MG63 (cell line): Measurements from ENCODE around the gene CD209. TPM values are rescaled to one million over a fixed set of nuclear protein-coding genes. Genes with fewer than 3 reads are reported as not detected.
"Not testable (repeated sequence)": the region's sequence is repeated elsewhere in the genome, so short reads cannot be mapped to it uniquely, and the experiment has no call there.

ENCODE experiments used
- DNase-seq: peaks from one replicate; pipeline ENCODE4 v3.0.0-alpha.2; 2020
- H3K27me3 ChIP-seq: fragments of 250-450 bp; sonication (Bioruptor Pico); 2 replicates; pipeline ENCODE4 v1.5.1; 2020; ENCODE audit warnings: mild to moderate bottlenecking, moderate library complexity
- H3K36me3 ChIP-seq: fragments of 250-450 bp; sonication (Bioruptor Pico); 2 replicates; pipeline ENCODE4 v1.5.1; 2020; ENCODE audit warnings: mild to moderate bottlenecking, moderate library complexity
- H3K4me3 ChIP-seq: fragments of 250-450 bp; sonication (Bioruptor Pico); 2 replicates; pipeline ENCODE4 v1.5.1; 2020; ENCODE audit warnings: mild to moderate bottlenecking, moderate library complexity
- H3K9me3 ChIP-seq: fragments of 250-450 bp; sonication (Bioruptor Pico); 2 replicates; pipeline ENCODE4 v1.5.1; 2020; ENCODE audit warnings: mild to moderate bottlenecking, moderate library complexity
- total RNA-seq: library from RNA; depleted of rRNA; stranded (reverse); fragments of >200 nt; shearing (Covaris generic); gene quantifications from 2 replicates; pipeline ENCODE4 v1.2.3, GENCODE V29; 2014; ENCODE audit warnings: low replicate concordance; rRNA removed

CD209 gene
- total RNA-seq, result not detected in 2 replicates

- Histone ChIP-seq H3K4me3 (no peak within 1 kb of the TSS), H3K36me3 (no peaks in the 10 kb centered on the region), H3K9me3 (no peaks in the 10 kb centered on the region), H3K27me3 (peaks cover 44% of the 10 kb centered on the region)
- DNase-seq, result no peak
These were observed at the start of gene CD209 for GRCh38 chr19:7746903-7747884. Gene CD209 (minus strand): TSS chr19:7747534. CDS start chr19:7747511, 23 bp downstream.

- H3K36me3 ChIP-seq, result no peaks in the 10 kb centered on the region
- DNase-seq, result no peak
- peaks cover 61% of the 10 kb centered on the region for H3K27me3 ChIP-seq
- no peak overlapping the region for H3K4me3 ChIP-seq
- H3K9me3 ChIP-seq, result peaks cover 16% of the 10 kb centered on the region
These were observed 48.3 kb upstream of the CD209 start for GRCh38 chr19:7795555-7796161.

- Histone ChIP-seq H3K36me3 (no peaks in the 10 kb centered on the region), H3K4me3 (no peak overlapping the region), H3K9me3 (peaks cover 12% of the 10 kb centered on the region; the same call in 1 of the 2 replicates), H3K27me3 (peaks cover 60% of the 10 kb centered on the region)
- no peak for DNase-seq
These were observed 46.2 kb upstream of the CD209 start for GRCh38 chr19:7793493-7793892.

GRCh38 chr19:7792701-7793100, 45.4 kb upstream of the CD209 start:
- DNase-seq, H3K4me3 ChIP-seq, H3K36me3 ChIP-seq, H3K9me3 ChIP-seq: not testable (repeated sequence)
- H3K27me3 ChIP-seq, result peaks cover 60% of the 10 kb centered on the region

- H3K27me3 ChIP-seq, result peaks cover 60% of the 10 kb centered on the region
- peaks cover 10% of the 10 kb centered on the region; the same call in 1 of the 2 replicates for H3K9me3 ChIP-seq
- no peak for DNase-seq
- no peaks in the 10 kb centered on the region for H3K36me3 ChIP-seq
- H3K4me3 ChIP-seq, result no peak overlapping the region
These were observed 44.9 kb upstream of the CD209 start for GRCh38 chr19:7792281-7792680.

GRCh38 chr19:7790416-7790815, 43.1 kb upstream of the CD209 start:
- peaks cover 10% of the 10 kb centered on the region for H3K9me3 ChIP-seq
- H3K27me3 ChIP-seq, result peaks cover 68% of the 10 kb centered on the region
- DNase-seq, result no peak
- H3K4me3 ChIP-seq, result no peak overlapping the region
- no peaks in the 10 kb centered on the region for H3K36me3 ChIP-seq

- H3K36me3 ChIP-seq, result no peaks in the 10 kb centered on the region
- H3K9me3 ChIP-seq, result peaks cover 18% of the 10 kb centered on the region
- H3K27me3 ChIP-seq, result peaks cover 75% of the 10 kb centered on the region
- no peak for DNase-seq
- H3K4me3 ChIP-seq, result no peak overlapping the region
These were observed 42.1 kb upstream of the CD209 start for GRCh38 chr19:7789447-7789846.

- H3K9me3 ChIP-seq, result peaks cover 15% of the 10 kb centered on the region
These were observed 41.6 kb upstream of the CD209 start for GRCh38 chr19:7788933-7789323.

GRCh38 chr19:7788178-7788932, 41.0 kb upstream of the CD209 start:
- DNase-seq, result no peak
- H3K9me3 ChIP-seq, result peaks cover 10% of the 10 kb centered on the region; the same call in 1 of the 2 replicates
- H3K4me3 ChIP-seq, result no peak overlapping the region
- no peaks in the 10 kb centered on the region for H3K36me3 ChIP-seq
- peaks cover 76% of the 10 kb centered on the region for H3K27me3 ChIP-seq

More at GRCh38 chr19:7788933-7789323, 41.6 kb upstream of the CD209 start:
- DNase-seq, result no peak
- H3K36me3 ChIP-seq, result no peaks in the 10 kb centered on the region
- peaks cover 75% of the 10 kb centered on the region for H3K27me3 ChIP-seq
- H3K4me3 ChIP-seq, result no peak overlapping the region

- Histone ChIP-seq H3K36me3 (no peaks in the 10 kb centered on the region), H3K9me3 (peaks cover 10% of the 10 kb centered on the region; the same call in 1 of the 2 replicates), H3K4me3 (no peak overlapping the region), H3K27me3 (peaks cover 80% of the 10 kb centered on the region)
- DNase-seq, result no peak
These were observed 40.4 kb upstream of the CD209 start for GRCh38 chr19:7787602-7788177.

GRCh38 chr19:7787141-7787540, 39.8 kb upstream of the CD209 start:
- Histone ChIP-seq H3K36me3 (no peaks in the 10 kb centered on the region), H3K4me3 (no peak overlapping the region), H3K27me3 (peaks cover 81% of the 10 kb centered on the region), H3K9me3 (peaks cover 10% of the 10 kb centered on the region; the same call in 1 of the 2 replicates)
- peak; percentile 39 for DNase-seq

GRCh38 chr19:7784856-7785255, 37.5 kb upstream of the CD209 start:
- H3K27me3 ChIP-seq, result peaks cover 88% of the 10 kb centered on the region

GRCh38 chr19:7783991-7784423, 36.7 kb upstream of the CD209 start:
- peaks cover 8% of the 10 kb centered on the region; the same call in 1 of the 2 replicates for H3K9me3 ChIP-seq
- no peak overlapping the region for H3K4me3 ChIP-seq
- no peaks in the 10 kb centered on the region for H3K36me3 ChIP-seq
- H3K27me3 ChIP-seq, result peaks cover 89% of the 10 kb centered on the region
- no peak for DNase-seq

More at GRCh38 chr19:7784856-7785255, 37.5 kb upstream of the CD209 start:
- Histone ChIP-seq H3K36me3 (no peaks in the 10 kb centered on the region), H3K4me3 (no peak overlapping the region), H3K9me3 (peaks cover 8% of the 10 kb centered on the region; the same call in 1 of the 2 replicates)
- DNase-seq, result no peak

GRCh38 chr19:7781157-7781556, 33.8 kb upstream of the CD209 start:
- no peak for DNase-seq
- Histone ChIP-seq H3K36me3 (no peaks in the 10 kb centered on the region), H3K27me3 (peaks cover 87% of the 10 kb centered on the region), H3K9me3 (peaks cover 10% of the 10 kb centered on the region), H3K4me3 (no peak overlapping the region)

- Histone ChIP-seq H3K27me3 (peaks cover 91% of the 10 kb centered on the region), H3K4me3 (no peak overlapping the region), H3K36me3 (no peaks in the 10 kb centered on the region), H3K9me3 (peaks cover 4% of the 10 kb centered on the region)
- no peak for DNase-seq
These were observed 32.5 kb upstream of the CD209 start for GRCh38 chr19:7779631-7780486.
